Lower leg skin (tissue), 4 donors: Measurements from ENCODE around the gene PSMB8. TPM values are rescaled to one million over a fixed set of nuclear protein-coding genes. Genes with fewer than 3 reads are reported as not detected.
"Not testable (repeated sequence)": the region's sequence is repeated elsewhere in the genome, so short reads cannot be mapped to it uniquely, and the experiment has no call there.

ENCODE experiments used
- DNase-seq, 2 donors: peaks; one replicate each; pipeline ENCODE4 v3.0.0-alpha.2; 2019; ENCODE audit warnings: low spot score in 2 of 2
- H3K4me3 ChIP-seq: fragments of 200-600 bp; sonication (generic); 2 replicates; pipeline ENCODE4 v1.5.1; 2017; ENCODE audit warnings: mild to moderate bottlenecking, low read depth; ENCODE audit not compliant: poor library complexity, severe bottlenecking
- POLR2A ChIP-seq, 2 donors: fragments of 450-650 bp; IDR thresholded peaks; one replicate each; pipeline ENCODE4 v1.6.1; 2016 to 2017; ENCODE audit warnings: antibody characterized with exemption in 2 of 2, mild to moderate bottlenecking in 1 of 2, moderate library complexity in 1 of 2
- WGBS, 2 donors: methylation state at CpG; one replicate each; pipeline ENCODE4 v1.1.5; 2018; 5-methylcytosine and 5-hydroxymethylcytosine counted together
- intact Hi-C: fragments of 100-400 bp; cut with DNase I; formaldehyde crosslinking; loops from one replicate; pipeline ENCODE4 v1.15.0; 2023; ENCODE audit warnings: low total_unique reads
- total RNA-seq, 4 donors: library from RNA; depleted of rRNA; stranded (reverse); fragments of >200 nt; gene quantifications; one replicate each; pipeline ENCODE4 v1.1.0, GENCODE V29; 2016
- TF ChIP-seq, protein P1 (sequence below), 3 donors: fragments of 450-650 bp; IDR thresholded peaks; one replicate each; pipeline ENCODE4 v1.5.1; 2016; ENCODE audit warnings: antibody characterized with exemption in 3 of 3, mild to moderate bottlenecking in 3 of 3, moderate library complexity in 2 of 3

The PSMB8 gene
- total RNA-seq, 4 donors from 2014 or later = 38.9 to 63.9 (median 50.3) TPM

- WGBS, 2 donors = 37 to 47% methylated on average over 3 of the region's 3 CpGs
- TF ChIP-seq, protein P1, sequence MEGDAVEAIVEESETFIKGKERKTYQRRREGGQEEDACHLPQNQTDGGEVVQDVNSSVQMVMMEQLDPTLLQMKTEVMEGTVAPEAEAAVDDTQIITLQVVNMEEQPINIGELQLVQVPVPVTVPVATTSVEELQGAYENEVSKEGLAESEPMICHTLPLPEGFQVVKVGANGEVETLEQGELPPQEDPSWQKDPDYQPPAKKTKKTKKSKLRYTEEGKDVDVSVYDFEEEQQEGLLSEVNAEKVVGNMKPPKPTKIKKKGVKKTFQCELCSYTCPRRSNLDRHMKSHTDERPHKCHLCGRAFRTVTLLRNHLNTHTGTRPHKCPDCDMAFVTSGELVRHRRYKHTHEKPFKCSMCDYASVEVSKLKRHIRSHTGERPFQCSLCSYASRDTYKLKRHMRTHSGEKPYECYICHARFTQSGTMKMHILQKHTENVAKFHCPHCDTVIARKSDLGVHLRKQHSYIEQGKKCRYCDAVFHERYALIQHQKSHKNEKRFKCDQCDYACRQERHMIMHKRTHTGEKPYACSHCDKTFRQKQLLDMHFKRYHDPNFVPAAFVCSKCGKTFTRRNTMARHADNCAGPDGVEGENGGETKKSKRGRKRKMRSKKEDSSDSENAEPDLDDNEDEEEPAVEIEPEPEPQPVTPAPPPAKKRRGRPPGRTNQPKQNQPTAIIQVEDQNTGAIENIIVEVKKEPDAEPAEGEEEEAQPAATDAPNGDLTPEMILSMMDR (IDR thresholded peaks at IDR 0.05) = no peak
- TF ChIP-seq POLR2A (IDR thresholded peaks at IDR 0.05) = no peak
- intact Hi-C loops = loop anchor here (10.0 kb wide), 1 partner anchor 98 kb away; no protein-coding TSS in a partner anchor
- H3K4me3 ChIP-seq = no peak overlapping the region
- no peak for DNase-seq
Measured at GRCh38 chr6:32886681-32887383, 43.0 kb upstream of the PSMB8 start.

- no peak overlapping the region for H3K4me3 ChIP-seq
- DNase-seq = no peak
- WGBS, 2 donors = 38 to 42% methylated on average over 4 of the region's 4 CpGs
- TF ChIP-seq, protein P1 (IDR thresholded peaks at IDR 0.05) = no peak
- no peak for TF ChIP-seq POLR2A (IDR thresholded peaks at IDR 0.05)
- intact Hi-C loops = loop anchor here (10.0 kb wide), 1 partner anchor 99 kb away; no protein-coding TSS in a partner anchor
Measured at GRCh38 chr6:32885698-32886286, 41.9 kb upstream of the PSMB8 start.

DNA sequence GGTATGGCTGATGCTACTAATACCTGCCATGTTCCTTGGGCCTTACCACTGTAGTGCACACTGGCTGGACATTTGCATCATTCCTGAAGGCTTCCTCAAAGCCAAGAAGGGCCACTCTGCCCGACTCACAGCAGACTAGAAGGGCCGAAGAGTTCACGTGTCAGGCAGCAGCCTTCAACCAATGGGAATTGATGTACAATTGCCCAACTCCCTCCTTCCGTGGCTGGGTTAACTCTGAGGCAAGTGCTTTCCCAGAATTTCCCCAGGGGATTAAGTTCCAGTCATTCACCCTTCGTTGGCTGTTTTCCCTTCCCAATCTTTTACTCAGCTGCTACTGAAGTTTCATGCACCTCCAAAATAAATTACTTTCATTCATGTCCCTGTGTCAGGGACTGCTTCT is 39.9 kb upstream of the PSMB8 start:
- TF ChIP-seq, protein P1 (IDR thresholded peaks at IDR 0.05) = no peak
- TF ChIP-seq POLR2A (IDR thresholded peaks at IDR 0.05) = no peak
- intact Hi-C loops = loop anchor here (10.0 kb wide), 1 partner anchor 101 kb away; no protein-coding TSS in a partner anchor
- 34 to 44% methylated on average over 5 of the region's 5 CpGs for WGBS, 2 donors
- no peak for DNase-seq
- no peak overlapping the region for H3K4me3 ChIP-seq

GRCh38 chr6:32882879-32883250 is 39.0 kb upstream of the PSMB8 start:
- TF ChIP-seq POLR2A (IDR thresholded peaks at IDR 0.05) = no peak
- TF ChIP-seq, protein P1 (IDR thresholded peaks at IDR 0.05) = no peak
- no peak for DNase-seq
- intact Hi-C loops = loop anchor here (10.0 kb wide), 1 partner anchor 102 kb away; no protein-coding TSS in a partner anchor
- no peak overlapping the region for H3K4me3 ChIP-seq
- 57 to 69% methylated on average over 1 of the region's 1 CpG for WGBS, 2 donors

GRCh38 chr6:32880962-32881361 is 37.1 kb upstream of the PSMB8 start:
- 90 to 91% methylated on average over 3 of the region's 3 CpGs for WGBS, 2 donors
- DNase-seq, H3K4me3 ChIP-seq: not testable (repeated sequence)
- intact Hi-C loops = loop anchor here (10.0 kb wide), 1 partner anchor 104 kb away; no protein-coding TSS in a partner anchor

DNA sequence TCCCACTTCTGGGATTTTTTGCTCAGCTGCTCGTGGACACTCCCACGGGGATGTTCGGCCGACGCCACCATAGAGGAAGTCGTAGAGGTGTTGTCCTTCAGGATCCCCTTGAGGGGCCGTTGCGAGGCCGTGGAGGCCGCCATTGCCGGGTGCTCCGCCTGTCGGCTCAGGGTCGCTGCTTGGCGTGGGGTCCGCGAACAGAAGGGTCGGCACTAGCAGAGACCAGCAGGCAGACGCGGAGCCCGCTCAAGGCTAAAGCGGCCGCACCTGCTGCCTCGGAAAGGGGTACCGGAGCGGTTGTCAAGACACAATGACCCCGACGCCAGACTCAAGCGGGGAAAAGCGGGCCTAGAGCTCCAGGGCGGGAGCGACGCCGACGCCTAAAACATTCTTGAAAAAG is 35.8 kb upstream of the PSMB8 start:
- DNase-seq = no peak
- WGBS, 2 donors = 52 to 69% methylated on average over 34 to 35 of the region's 35 CpGs
- intact Hi-C loops = loop anchor here (10.0 kb wide), 1 partner anchor 105 kb away; no protein-coding TSS in a partner anchor
- no peak for TF ChIP-seq POLR2A (IDR thresholded peaks at IDR 0.05)
- TF ChIP-seq, protein P1 (IDR thresholded peaks at IDR 0.05) = no peak
- no peak overlapping the region for H3K4me3 ChIP-seq
